Pancreas (tissue), 10 donors: ENCODE results near the gene DPYSL3. TPM values are rescaled to one million over a fixed set of nuclear protein-coding genes. Genes with fewer than 3 reads are reported as not detected.

ENCODE experiments used
- ATAC-seq, 4 donors: fragments of 200-7000 bp; cut with Tn5 transposase; one replicate each; pipeline versions ENCODE4 v1.8.0 to v1.9.1; 2020; ENCODE audit warnings: mild to moderate bottlenecking in 4 of 4, moderate library complexity in 4 of 4
- DNase-seq, 6 donors: peaks; one replicate each; pipeline ENCODE4 v3.0.0-alpha.2; 2020
- FAIRE-seq: peaks from 2 replicates; lab custom pipeline; 2012; peaks lifted over from hg19 to GRCh38; lab: Jason Lieb, UNC
- H3K27ac ChIP-seq, 4 donors: fragments of 200-600 bp; sonication (generic); 1 replicate in 3 of 4; 2 replicates in 1 of 4; pipeline versions ENCODE4 v1.5.0 to v1.8.0; 2020
- H3K27me3 ChIP-seq, 4 donors: fragments of 200-600 bp; one replicate each; pipeline ENCODE4 v1.8.0; 2021
- H3K36me3 ChIP-seq, 3 donors: fragments of 200-600 bp; sonication (generic) in 1 of 3; one replicate each; pipeline versions ENCODE4 v1.5.0 to v1.8.0; 2020 to 2021
- H3K4me1 ChIP-seq, 3 donors: fragments of 200-600 bp; one replicate each; pipeline ENCODE4 v1.8.0; 2021
- H3K4me3 ChIP-seq, 4 donors: fragments of 200-600 bp; sonication (generic) in 2 of 4; one replicate each; pipeline versions ENCODE4 v1.5.0 to v1.8.0; 2020 to 2021
- H3K9me3 ChIP-seq, 4 donors: fragments of 200-600 bp; one replicate each; pipeline ENCODE4 v1.8.0; 2021
- WGBS, 2 donors: extraction: QIAGEN DNeasy Blood & Tissue Kit; methylation state at CpG; one replicate each; pipeline ENCODE4 v1.1.7; 2013; 5-methylcytosine and 5-hydroxymethylcytosine counted together
- intact Hi-C, 3 donors: fragments of 100-400 bp; cut with DNase I; formaldehyde crosslinking; loops; one replicate each; pipeline versions ENCODE4 v1.11.1 to v1.14.2; 2022
- polyA plus RNA-seq, 2 donors: library from polyadenylated mRNA; stranded (reverse); fragments of 200-250 nt; gene quantifications; one replicate each; pipeline ENCODE4 v1.2.3, GENCODE V29; 2013
- total RNA-seq, 6 donors: library from RNA; stranded (reverse); fragmentation: NEBNext Ultra II Directional in 4 of 6; extraction: Animal tissue kit (Norgen Biotek cat#: 25700) in 4 of 6; gene quantifications; one replicate each; pipeline versions ENCODE4 v1.2.1 to v1.2.4, GENCODE V29; 2021 to 2023
- TF ChIP-seq, protein P1 (sequence below), 4 donors: fragments of 200-600 bp; sonication (generic) in 3 of 4; IDR thresholded peaks; one replicate each; pipeline versions ENCODE4 v1.5.0 to v1.8.0; 2021; ENCODE audit warnings: antibody characterized with exemption in 4 of 4
- donor health status: healthy with polysubstance abuse.
- donor health status: DM: no; HTN: no; CAD: no; lungs with moderate emphysema.
- donor health status: DM: no; HTN: no; CAD: no.
- donor health status: control.
- donor health status: control.
- donor health status: Bipolar disorder and iron deficiency.
- donor health status: DM: yes; HTN: yes; CAD: no.
- donor health status: DM: no; HTN: no; CAD: no.
- donor health status: DM: no; HTN: no; CAD: no.
- donor health status: DM: yes; HTN: yes; CAD: no.

DPYSL3 gene
- total and polyA plus RNA-seq, 8 donors, result 1.7 to 18.4 (median 5.0) TPM

DNA sequence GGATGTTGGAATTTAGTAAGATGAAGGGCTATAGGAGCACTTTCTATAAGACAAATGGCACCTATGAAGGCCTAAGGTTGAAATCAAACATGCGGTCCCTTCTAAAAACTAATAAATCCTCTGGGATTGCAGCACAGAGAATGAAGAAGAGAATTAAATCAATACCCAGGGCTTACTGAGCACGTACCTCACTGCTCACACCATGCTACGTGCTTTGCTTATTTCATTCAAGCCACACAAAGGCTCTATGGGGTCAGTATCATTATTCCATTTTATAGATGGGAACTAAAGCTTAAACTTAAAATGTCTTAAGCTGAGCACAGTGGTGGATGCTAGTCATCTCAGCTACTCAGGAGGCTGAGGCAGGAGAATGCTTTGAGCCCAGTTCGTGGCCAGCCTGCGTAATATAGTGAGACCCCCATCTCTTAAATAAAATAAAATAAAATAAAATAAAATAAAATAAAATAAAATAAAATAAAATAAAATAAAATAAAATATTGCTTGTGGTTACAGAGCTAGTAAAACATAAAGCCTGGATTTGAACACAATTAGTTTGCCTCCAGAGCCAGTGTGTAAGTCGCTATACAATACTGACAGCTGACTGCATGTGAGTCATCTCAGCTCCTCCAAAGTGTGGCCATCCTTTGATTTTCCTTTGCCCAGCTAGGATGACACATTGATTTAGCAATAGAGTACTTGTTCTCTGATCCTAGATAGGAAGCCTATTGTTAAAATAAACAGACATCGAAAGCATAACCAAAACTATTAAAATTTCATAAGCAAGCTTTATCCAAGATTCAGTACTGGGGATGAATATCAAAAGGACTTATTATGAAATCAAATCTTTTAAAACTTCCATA is 20.9 kb upstream of the DPYSL3 start:
- H3K4me3 ChIP-seq, result no peak overlapping the region
- WGBS, 2 donors, result 91 to 93% methylated on average over 7 of the region's 7 CpGs
- ATAC-seq (no peak), FAIRE-seq (no peak), DNase-seq (no peak)
- intact Hi-C loops, result no loop called here
- no peaks in the 10 kb centered on the region for H3K4me1 ChIP-seq
- TF ChIP-seq, protein P1, sequence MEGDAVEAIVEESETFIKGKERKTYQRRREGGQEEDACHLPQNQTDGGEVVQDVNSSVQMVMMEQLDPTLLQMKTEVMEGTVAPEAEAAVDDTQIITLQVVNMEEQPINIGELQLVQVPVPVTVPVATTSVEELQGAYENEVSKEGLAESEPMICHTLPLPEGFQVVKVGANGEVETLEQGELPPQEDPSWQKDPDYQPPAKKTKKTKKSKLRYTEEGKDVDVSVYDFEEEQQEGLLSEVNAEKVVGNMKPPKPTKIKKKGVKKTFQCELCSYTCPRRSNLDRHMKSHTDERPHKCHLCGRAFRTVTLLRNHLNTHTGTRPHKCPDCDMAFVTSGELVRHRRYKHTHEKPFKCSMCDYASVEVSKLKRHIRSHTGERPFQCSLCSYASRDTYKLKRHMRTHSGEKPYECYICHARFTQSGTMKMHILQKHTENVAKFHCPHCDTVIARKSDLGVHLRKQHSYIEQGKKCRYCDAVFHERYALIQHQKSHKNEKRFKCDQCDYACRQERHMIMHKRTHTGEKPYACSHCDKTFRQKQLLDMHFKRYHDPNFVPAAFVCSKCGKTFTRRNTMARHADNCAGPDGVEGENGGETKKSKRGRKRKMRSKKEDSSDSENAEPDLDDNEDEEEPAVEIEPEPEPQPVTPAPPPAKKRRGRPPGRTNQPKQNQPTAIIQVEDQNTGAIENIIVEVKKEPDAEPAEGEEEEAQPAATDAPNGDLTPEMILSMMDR (IDR thresholded peaks at IDR 0.05), result no peak
- H3K27ac ChIP-seq, result no peak overlapping the region
- no peaks in the 10 kb centered on the region for H3K9me3 ChIP-seq
- no peaks in the 10 kb centered on the region for H3K36me3 ChIP-seq
- H3K27me3 ChIP-seq, result no peaks in the 10 kb centered on the region

DNA sequence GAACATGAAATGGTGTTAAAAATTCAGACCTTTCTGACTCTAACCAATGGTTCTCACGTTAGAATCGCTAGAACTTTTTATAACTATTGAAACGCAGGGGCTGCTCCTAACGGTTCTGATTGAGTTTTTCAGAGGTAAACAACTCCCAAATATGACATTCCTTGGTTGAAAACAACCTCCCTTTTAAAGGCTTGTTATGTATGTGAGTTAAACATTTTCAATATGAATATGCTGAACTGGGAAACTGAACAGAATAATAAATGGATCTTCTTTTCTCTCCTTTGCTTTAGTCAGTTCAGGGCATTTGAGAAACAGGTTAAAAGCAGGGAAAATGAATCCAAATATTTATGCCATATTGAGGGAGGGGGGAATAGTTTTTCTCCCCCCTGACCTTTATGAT is 13.2 kb upstream of the DPYSL3 start:
- no peak for DNase-seq
- no peaks in the 10 kb centered on the region for H3K27me3 ChIP-seq
- no peak for FAIRE-seq
- TF ChIP-seq, protein P1 (IDR thresholded peaks at IDR 0.05), result no peak
- intact Hi-C loops, result no loop called here
- H3K4me1 ChIP-seq, result no peaks in the 10 kb centered on the region
- no peak overlapping the region for H3K27ac ChIP-seq
- H3K4me3 ChIP-seq, result no peak overlapping the region
- 53 to 58% methylated on average over 4 of the region's 4 CpGs for WGBS, 2 donors
- ATAC-seq, result no peak
- H3K9me3 ChIP-seq, result no peaks in the 10 kb centered on the region
- no peaks in the 10 kb centered on the region for H3K36me3 ChIP-seq

DNA sequence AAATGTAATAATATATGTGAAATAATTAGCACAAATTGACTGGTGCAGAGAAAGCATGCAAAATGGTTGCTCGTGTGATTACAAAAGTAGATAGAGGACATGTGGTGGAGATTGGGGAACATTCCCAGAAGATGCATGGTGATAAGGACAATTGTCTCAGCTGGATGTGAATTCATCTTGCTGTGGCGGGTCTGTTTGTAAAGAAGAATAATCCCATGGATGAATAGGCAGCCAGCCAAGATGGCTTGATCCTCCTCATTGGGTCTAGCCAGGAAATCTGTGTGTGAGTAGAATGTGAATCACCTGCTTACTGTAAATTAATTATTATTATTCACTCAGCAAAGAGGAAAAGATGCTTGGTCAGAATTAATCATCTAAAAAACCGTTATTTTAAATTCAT is 12.6 kb upstream of the DPYSL3 start:
- ATAC-seq (no peak), FAIRE-seq (no peak), DNase-seq (no peak)
- intact Hi-C loops, result no loop called here
- Histone ChIP-seq H3K27me3 (no peaks in the 10 kb centered on the region), H3K4me3 (no peak overlapping the region), H3K9me3 (no peaks in the 10 kb centered on the region), H3K27ac (no peak overlapping the region), H3K4me1 (no peaks in the 10 kb centered on the region), H3K36me3 (no peaks in the 10 kb centered on the region)
- WGBS, 2 donors, result 37 to 41% methylated on average over 3 of the region's 3 CpGs
- TF ChIP-seq, protein P1 (IDR thresholded peaks at IDR 0.05), result no peak

DNA sequence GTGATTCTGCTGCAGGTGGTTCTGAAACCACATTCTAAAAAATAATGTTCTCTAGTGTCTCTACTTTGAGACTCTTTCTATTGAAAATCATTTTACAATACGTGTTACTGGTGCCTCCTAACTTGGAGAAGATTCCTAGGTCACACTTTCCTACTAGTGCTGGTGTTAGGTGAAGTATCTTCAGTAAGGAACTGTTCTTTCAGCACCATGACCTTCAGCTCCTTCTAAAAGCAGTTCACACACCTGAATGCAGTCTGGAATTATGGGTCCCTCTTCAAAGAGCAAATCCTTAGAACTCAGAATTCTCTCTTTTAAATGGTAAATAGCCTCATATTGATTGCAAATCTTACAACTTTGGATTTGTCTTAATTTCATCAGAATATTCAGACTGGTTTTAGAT is 10.6 kb upstream of the DPYSL3 start:
- no peak overlapping the region for H3K4me3 ChIP-seq
- H3K27me3 ChIP-seq, result no peaks in the 10 kb centered on the region
- no peak overlapping the region for H3K27ac ChIP-seq
- no peaks in the 10 kb centered on the region for H3K4me1 ChIP-seq
- no peaks in the 10 kb centered on the region for H3K36me3 ChIP-seq
- FAIRE-seq (no peak), ATAC-seq (no peak), DNase-seq (no peak)
- intact Hi-C loops, result no loop called here
- TF ChIP-seq, protein P1 (IDR thresholded peaks at IDR 0.05), result no peak
- WGBS, 2 donors, result 24 to 29% methylated on average over 1 of the region's 1 CpG
- H3K9me3 ChIP-seq, result no peaks in the 10 kb centered on the region

DNA sequence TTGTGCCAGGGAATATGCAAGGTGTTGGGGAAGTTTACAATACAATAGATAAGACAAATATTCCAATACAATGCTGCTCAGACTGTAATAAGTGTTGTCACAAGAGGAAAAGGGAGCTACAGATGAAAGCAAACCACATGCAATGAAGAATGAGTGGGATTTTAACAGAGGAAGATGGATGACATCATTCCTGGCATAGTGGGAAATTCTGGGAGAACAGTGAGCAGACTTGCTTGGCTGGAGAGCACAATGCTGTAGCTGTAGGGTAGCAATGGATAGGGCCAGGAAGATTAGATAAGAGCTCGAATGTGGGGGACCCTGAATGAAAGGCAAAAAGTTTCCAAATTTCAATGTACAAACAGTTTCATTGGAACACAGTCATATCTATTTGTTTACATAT is 9.5 kb upstream of the DPYSL3 start:
- H3K4me1 ChIP-seq, result no peaks in the 10 kb centered on the region
- no peaks in the 10 kb centered on the region for H3K27me3 ChIP-seq
- ATAC-seq (no peak), DNase-seq (no peak), FAIRE-seq (no peak)
- H3K27ac ChIP-seq, result no peak overlapping the region
- intact Hi-C loops, result no loop called here
- H3K9me3 ChIP-seq, result no peaks in the 10 kb centered on the region
- 22 to 37% methylated on average over 1 of the region's 1 CpG for WGBS, 2 donors
- TF ChIP-seq, protein P1 (IDR thresholded peaks at IDR 0.05), result no peak
- no peaks in the 10 kb centered on the region for H3K36me3 ChIP-seq
- no peak overlapping the region for H3K4me3 ChIP-seq
